ENCODE data around the gene IFT27.

Gene IFT27

DNA sequence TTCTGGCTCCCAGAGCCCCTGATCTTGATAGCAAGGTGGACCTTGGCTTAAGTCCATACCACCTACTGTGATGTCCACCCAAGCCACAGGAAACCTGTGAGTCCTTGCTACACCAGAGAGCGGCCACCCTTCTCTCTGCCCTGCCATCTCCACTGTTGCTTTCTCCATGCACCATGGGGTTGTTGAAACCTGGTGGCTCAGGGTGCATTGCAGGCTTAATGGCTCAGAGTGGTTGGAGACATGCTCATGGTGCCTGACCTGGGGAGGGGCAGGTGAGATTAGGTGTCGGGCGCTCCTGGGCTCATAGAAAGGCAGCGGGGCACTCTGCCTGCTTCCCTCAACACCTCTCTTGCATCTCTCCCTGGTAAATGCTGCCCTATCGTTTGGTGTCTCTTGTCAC, 47.4 kb downstream of the IFT27 start:
- WGBS (ENCODE audit: insufficient coverage): 93% methylated on average over 3 of the region's 5 CpGs

GRCh38 chr22:36727927-36728488, 47.9 kb downstream of the IFT27 start:
- WGBS (ENCODE audit: insufficient coverage): 73% methylated on average over 8 of the region's 8 CpGs
- Histone ChIP-seq H3K36me3 (ENCODE audit: control insufficient read depth in 4 of 4, insufficient read depth in 4 of 4, low read length in 3 of 4) (no peaks in the 10 kb centered on the region), H3K4me1 (ENCODE audit: control extremely low read depth in 1 of 4, control insufficient read depth in 4 of 4, insufficient read depth in 4 of 4, low read length in 3 of 4) (no peaks in the 10 kb centered on the region), H3K27ac (ENCODE audit: insufficient read depth in 1 of 2, low read depth in 1 of 2, low read length in 2 of 2, poor library complexity in 1 of 2, severe bottlenecking in 2 of 2) (no peak overlapping the region), H3K9me3 (ENCODE audit: control extremely low read depth in 1 of 5, control insufficient read depth in 4 of 5, insufficient read depth in 2 of 5, low read depth in 1 of 5, low read length in 4 of 5) (no peaks in the 10 kb centered on the region), H3K27me3 (replicated peaks in 2 of 5; ENCODE audit: control insufficient read depth in 4 of 5, insufficient read depth in 5 of 5, low read length in 4 of 5) (peaks cover 0 to 19% (median 7%) of the 10 kb centered on the region in 5 experiments), H3K4me3 (ENCODE audit: control insufficient read depth in 1 of 7, extremely low read depth in 1 of 7, insufficient read depth in 4 of 7, low read depth in 2 of 7, low read length in 6 of 7) (no peak overlapping the region)
- no peak for DNase-seq
- ChIA-PET CTCF (no interaction called here), POLR2A (no interaction called here)

More for the DNA sequence above, 47.4 kb downstream of the IFT27 start:
- CTCF ChIA-PET: no interaction called here
- no peak for DNase-seq
- H3K27me3 ChIP-seq (replicated peaks in 2 of 5; ENCODE audit: control insufficient read depth in 4 of 5, insufficient read depth in 5 of 5, low read length in 4 of 5): peaks cover 0 to 17% (median 7%) of the 10 kb centered on the region in 5 experiments
- H3K9me3 ChIP-seq (ENCODE audit: control extremely low read depth in 1 of 5, control insufficient read depth in 4 of 5, insufficient read depth in 2 of 5, low read depth in 1 of 5, low read length in 4 of 5): no peaks in the 10 kb centered on the region
- H3K4me1 ChIP-seq (ENCODE audit: control extremely low read depth in 1 of 4, control insufficient read depth in 4 of 4, insufficient read depth in 4 of 4, low read length in 3 of 4): no peaks in the 10 kb centered on the region
- H3K27ac ChIP-seq (ENCODE audit: insufficient read depth in 1 of 2, low read depth in 1 of 2, low read length in 2 of 2, poor library complexity in 1 of 2, severe bottlenecking in 2 of 2): no peak overlapping the region
- H3K36me3 ChIP-seq (ENCODE audit: control insufficient read depth in 4 of 4, insufficient read depth in 4 of 4, low read length in 3 of 4): no peaks in the 10 kb centered on the region
- H3K4me3 ChIP-seq (ENCODE audit: control insufficient read depth in 1 of 7, extremely low read depth in 1 of 7, insufficient read depth in 4 of 7, low read depth in 2 of 7, low read length in 6 of 7): no peak overlapping the region
- POLR2A ChIA-PET: no interaction called here

GRCh38 chr22:36727110-36727509, 48.8 kb downstream of the IFT27 start:
- no peak for DNase-seq
- POLR2A ChIA-PET: no interaction called here
- Histone ChIP-seq H3K4me3 (ENCODE audit: control insufficient read depth in 1 of 7, extremely low read depth in 1 of 7, insufficient read depth in 4 of 7, low read depth in 2 of 7, low read length in 6 of 7) (no peak overlapping the region), H3K4me1 (ENCODE audit: control extremely low read depth in 1 of 4, control insufficient read depth in 4 of 4, insufficient read depth in 4 of 4, low read length in 3 of 4) (no peaks in the 10 kb centered on the region), H3K36me3 (ENCODE audit: control insufficient read depth in 4 of 4, insufficient read depth in 4 of 4, low read length in 3 of 4) (no peaks in the 10 kb centered on the region), H3K27ac (ENCODE audit: insufficient read depth in 1 of 2, low read depth in 1 of 2, low read length in 2 of 2, poor library complexity in 1 of 2, severe bottlenecking in 2 of 2) (no peak overlapping the region), H3K27me3 (replicated peaks in 2 of 5; ENCODE audit: control insufficient read depth in 4 of 5, insufficient read depth in 5 of 5, low read length in 4 of 5) (peaks cover 0 to 26% (median 6%) of the 10 kb centered on the region in 5 experiments), H3K9me3 (ENCODE audit: control extremely low read depth in 1 of 5, control insufficient read depth in 4 of 5, insufficient read depth in 2 of 5, low read depth in 1 of 5, low read length in 4 of 5) (no peaks in the 10 kb centered on the region)
- whole genome bisulfite sequencing (ENCODE audit: insufficient coverage): 90% methylated on average over 6 of the region's 7 CpGs
- CTCF ChIA-PET: no interaction called here

DNA sequence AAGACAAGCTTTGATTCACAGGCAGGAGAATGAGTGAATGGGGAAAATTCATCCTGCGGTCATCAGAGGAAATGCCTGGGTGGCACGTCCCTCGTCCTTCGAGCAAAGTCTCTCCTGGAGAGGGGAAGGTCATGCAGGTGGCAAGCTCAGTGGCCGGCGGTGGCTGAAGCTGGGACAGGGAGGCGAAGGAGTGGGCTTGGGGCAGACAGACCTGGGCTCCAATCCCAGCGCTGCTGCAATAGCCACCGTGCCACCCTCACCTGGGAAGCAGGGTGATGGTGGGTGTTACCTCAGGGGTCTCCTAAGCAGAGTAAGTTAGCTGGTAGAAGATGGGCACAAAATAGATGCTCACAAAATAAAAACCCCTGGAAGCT, 49.9 kb downstream of the IFT27 start:
- Histone ChIP-seq H3K4me1 (ENCODE audit: control extremely low read depth in 1 of 4, control insufficient read depth in 4 of 4, insufficient read depth in 4 of 4, low read length in 3 of 4) (no peaks in the 10 kb centered on the region), H3K36me3 (ENCODE audit: control insufficient read depth in 4 of 4, insufficient read depth in 4 of 4, low read length in 3 of 4) (no peaks in the 10 kb centered on the region), H3K27ac (ENCODE audit: insufficient read depth in 1 of 2, low read depth in 1 of 2, low read length in 2 of 2, poor library complexity in 1 of 2, severe bottlenecking in 2 of 2) (no peak overlapping the region), H3K9me3 (ENCODE audit: control extremely low read depth in 1 of 5, control insufficient read depth in 4 of 5, insufficient read depth in 2 of 5, low read depth in 1 of 5, low read length in 4 of 5) (no peaks in the 10 kb centered on the region), H3K4me3 (ENCODE audit: control insufficient read depth in 1 of 7, extremely low read depth in 1 of 7, insufficient read depth in 4 of 7, low read depth in 2 of 7, low read length in 6 of 7) (no peak overlapping the region), H3K27me3 (replicated peaks in 2 of 5; ENCODE audit: control insufficient read depth in 4 of 5, insufficient read depth in 5 of 5, low read length in 4 of 5) (peaks cover 0 to 34% (median 11%) of the 10 kb centered on the region in 5 experiments)
- DNase-seq: no peak
- CTCF ChIA-PET: no interaction called here
- POLR2A ChIA-PET: no interaction called here
- WGBS (ENCODE audit: insufficient coverage): 80% methylated on average over 9 of the region's 9 CpGs

DNA sequence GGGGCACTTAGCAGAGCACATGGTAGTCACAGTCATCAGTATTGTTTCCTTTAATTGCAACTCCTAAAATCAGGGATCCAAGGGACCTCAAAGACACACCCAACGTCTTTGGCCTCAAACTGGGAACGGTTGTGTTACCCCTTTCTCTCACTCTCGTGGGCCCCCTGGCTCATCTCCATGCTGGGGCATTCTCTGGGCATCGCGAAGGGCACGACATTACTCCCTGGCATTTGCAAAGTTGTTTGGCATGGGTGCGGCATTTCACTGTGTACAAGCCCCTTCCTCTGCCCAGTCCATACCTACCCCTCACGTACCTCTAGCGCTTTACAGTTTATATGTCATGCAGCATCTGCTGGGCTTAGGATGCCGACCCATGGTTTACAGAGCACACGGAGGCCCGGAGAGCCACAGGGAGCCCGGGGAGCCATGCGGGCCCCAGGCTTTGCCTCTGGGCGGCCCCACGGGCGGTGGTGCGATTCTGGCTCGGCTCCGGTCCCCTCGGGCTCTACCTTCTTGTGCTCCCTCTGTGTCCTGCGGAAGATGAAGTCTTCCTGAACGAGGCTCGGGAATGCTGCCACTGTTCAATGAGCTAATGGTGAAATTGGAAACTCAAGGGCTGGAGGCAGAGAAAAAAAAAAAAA, 50.4 kb downstream of the IFT27 start:
- peaks cover 2 to 39% (median 13%) of the 10 kb centered on the region in 5 experiments for H3K27me3 ChIP-seq (replicated peaks in 2 of 5; ENCODE audit: control insufficient read depth in 4 of 5, insufficient read depth in 5 of 5, low read length in 4 of 5)
- no peaks in the 10 kb centered on the region for H3K36me3 ChIP-seq (ENCODE audit: control insufficient read depth in 4 of 4, insufficient read depth in 4 of 4, low read length in 3 of 4)
- H3K4me1 ChIP-seq (ENCODE audit: control extremely low read depth in 1 of 4, control insufficient read depth in 4 of 4, insufficient read depth in 4 of 4, low read length in 3 of 4): no peaks in the 10 kb centered on the region
- ChIA-PET POLR2A (no interaction called here), CTCF (no interaction called here)
- no peak overlapping the region for H3K27ac ChIP-seq (ENCODE audit: insufficient read depth in 1 of 2, low read depth in 1 of 2, low read length in 2 of 2, poor library complexity in 1 of 2, severe bottlenecking in 2 of 2)
- 81% methylated on average over 24 of the region's 24 CpGs for WGBS (ENCODE audit: insufficient coverage)
- no peak for DNase-seq
- no peak overlapping the region for H3K4me3 ChIP-seq (ENCODE audit: control insufficient read depth in 1 of 7, extremely low read depth in 1 of 7, insufficient read depth in 4 of 7, low read depth in 2 of 7, low read length in 6 of 7)
- no peaks in the 10 kb centered on the region for H3K9me3 ChIP-seq (ENCODE audit: control extremely low read depth in 1 of 5, control insufficient read depth in 4 of 5, insufficient read depth in 2 of 5, low read depth in 1 of 5, low read length in 4 of 5)

DNA sequence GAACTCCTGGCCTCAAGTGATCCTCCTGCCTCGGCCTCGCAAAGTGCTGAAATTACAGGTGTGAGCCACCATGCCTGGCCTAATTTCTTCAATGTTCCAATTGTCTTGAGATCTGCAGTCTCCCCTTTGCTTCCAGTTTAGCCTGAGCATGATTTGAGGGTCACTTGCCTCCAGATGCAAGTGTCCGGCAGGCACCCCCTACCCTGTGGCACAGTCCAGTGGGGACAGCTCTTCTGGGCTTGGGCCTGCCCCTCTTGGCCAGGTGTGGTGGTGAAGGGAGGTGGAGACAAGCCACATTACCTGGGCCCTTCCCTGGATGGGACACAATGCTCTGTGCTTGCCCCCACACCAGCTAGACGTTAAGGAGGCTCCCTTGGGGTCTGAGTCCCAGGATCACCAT, 51.1 kb downstream of the IFT27 start:
- POLR2A ChIA-PET: no interaction called here
- CTCF ChIA-PET: interaction anchor here (1.5 kb wide), 1 partner anchor 10 kb away, joined by 3 read pairs; no protein-coding TSS in a partner anchor
- WGBS (ENCODE audit: insufficient coverage): 93% methylated on average over 4 of the region's 4 CpGs
- Histone ChIP-seq H3K4me3 (ENCODE audit: control insufficient read depth in 1 of 7, extremely low read depth in 1 of 7, insufficient read depth in 4 of 7, low read depth in 2 of 7, low read length in 6 of 7) (no peak overlapping the region), H3K27ac (ENCODE audit: insufficient read depth in 1 of 2, low read depth in 1 of 2, low read length in 2 of 2, poor library complexity in 1 of 2, severe bottlenecking in 2 of 2) (no peak overlapping the region), H3K36me3 (ENCODE audit: control insufficient read depth in 4 of 4, insufficient read depth in 4 of 4, low read length in 3 of 4) (no peaks in the 10 kb centered on the region), H3K9me3 (ENCODE audit: control extremely low read depth in 1 of 5, control insufficient read depth in 4 of 5, insufficient read depth in 2 of 5, low read depth in 1 of 5, low read length in 4 of 5) (no peaks in the 10 kb centered on the region), H3K27me3 (replicated peaks in 2 of 5; ENCODE audit: control insufficient read depth in 4 of 5, insufficient read depth in 5 of 5, low read length in 4 of 5) (peaks cover 2 to 42% (median 15%) of the 10 kb centered on the region in 5 experiments), H3K4me1 (ENCODE audit: control extremely low read depth in 1 of 4, control insufficient read depth in 4 of 4, insufficient read depth in 4 of 4, low read length in 3 of 4) (no peaks in the 10 kb centered on the region)
- no peak for DNase-seq

DNA sequence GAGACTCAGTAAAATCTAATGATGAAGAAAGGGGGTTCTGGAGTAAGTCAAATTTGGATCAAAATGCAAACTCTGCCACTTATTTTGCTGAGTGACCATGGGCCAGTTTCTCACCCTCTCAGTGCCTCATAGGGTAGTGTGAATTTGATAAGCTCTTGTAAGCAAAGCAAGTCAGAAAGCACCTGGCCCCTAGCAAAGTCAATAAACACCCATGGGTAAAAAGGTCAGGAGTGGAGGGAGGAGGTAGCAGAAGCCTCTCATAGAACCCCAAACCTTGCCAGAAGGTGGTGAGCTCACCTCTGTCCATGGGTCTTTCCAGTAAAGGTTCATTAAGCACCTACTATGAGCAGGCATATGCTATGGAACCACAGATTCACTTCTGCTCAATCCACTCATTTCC, 53.9 kb downstream of the IFT27 start:
- Histone ChIP-seq H3K9me3 (ENCODE audit: control extremely low read depth in 1 of 5, control insufficient read depth in 4 of 5, insufficient read depth in 2 of 5, low read depth in 1 of 5, low read length in 4 of 5) (no peaks in the 10 kb centered on the region), H3K4me1 (ENCODE audit: control extremely low read depth in 1 of 4, control insufficient read depth in 4 of 4, insufficient read depth in 4 of 4, low read length in 3 of 4) (no peaks in the 10 kb centered on the region), H3K27me3 (replicated peaks in 2 of 5; ENCODE audit: control insufficient read depth in 4 of 5, insufficient read depth in 5 of 5, low read length in 4 of 5) (peaks cover 4 to 59% (median 10%) of the 10 kb centered on the region in 5 experiments), H3K27ac (ENCODE audit: insufficient read depth in 1 of 2, low read depth in 1 of 2, low read length in 2 of 2, poor library complexity in 1 of 2, severe bottlenecking in 2 of 2) (no peak overlapping the region), H3K4me3 (ENCODE audit: control insufficient read depth in 1 of 7, extremely low read depth in 1 of 7, insufficient read depth in 4 of 7, low read depth in 2 of 7, low read length in 6 of 7) (no peak overlapping the region), H3K36me3 (ENCODE audit: control insufficient read depth in 4 of 4, insufficient read depth in 4 of 4, low read length in 3 of 4) (no peaks in the 10 kb centered on the region)
- ChIA-PET POLR2A (no interaction called here), CTCF (interaction anchor here (1.4 kb wide), 1 partner anchor 16 kb away, joined by 3 read pairs; no protein-coding TSS in a partner anchor)
- no peak for DNase-seq

Measured in common myeloid progenitor, CD34-positive (primary cell).